HepG2 (cell line): Measurements from ENCODE around the gene RPS14. TPM values are rescaled to one million over a fixed set of nuclear protein-coding genes. Genes with fewer than 3 reads are reported as not detected.
A peak's percentile ranks its signal among the peaks of the same experiment; 100 is the strongest.

Experiments used
- ATAC-seq: fragments of 200-7000 bp; cut with Tn5 transposase; 3 replicates; pipeline ENCODE4 v1.9.1; 2020; ENCODE audit warnings: mild to moderate bottlenecking, moderate library complexity
- BruUV-seq: library from RNA; stranded (reverse); fragments of 400-500 nt; replicated peaks from 2 replicates; lab custom pipeline; 2021; lab: Mats Ljungman, UMichigan
- CTCF ChIA-PET: fragments of 300-600 bp; formaldehyde crosslinking; extraction: SDS; loops from one replicate; lab custom pipeline; 2021; ENCODE audit warnings: low total read pairs, inconsistent platforms, low intra/inter-chr PET ratio; lab: Yijun Ruan, JAX
- POLR2A ChIA-PET: fragments of 350-600 bp; sonication (Branson Sonifier 250); formaldehyde crosslinking; loops from one replicate; lab custom pipeline; 2020; ENCODE audit warnings: antibody characterized with exemption, inconsistent platforms; lab: Yijun Ruan, JAX
- DNase-seq: peaks from one replicate; pipeline ENCODE4 v3.0.0-alpha.2; 2015; ENCODE audit warnings: low spot score
- FAIRE-seq: peaks from 3 replicates; lab custom pipeline; 2011; peaks lifted over from hg19 to GRCh38; lab: Jason Lieb, UNC
- H2AFZ ChIP-seq: one replicate; pipeline ENCODE4 v1.6.1; 2011; ENCODE audit warnings: low read length, inconsistent platforms
- H3K27ac ChIP-seq: fragments of 300-600 bp; 3 replicates; pipeline ENCODE4 v1.8.0; 2011; ENCODE audit warnings: mixed run types, mild to moderate bottlenecking, mixed read lengths, low read length, inconsistent platforms; ENCODE audit not compliant: insufficient read depth; ENCODE audit errors: extremely low read length
- H3K27me3 ChIP-seq, 2 experiments: fragments of 200-600 bp in 1 of 2; 2 replicates in 1 of 2; 3 replicates in 1 of 2; pipeline versions ENCODE4 v1.6.0 to v1.8.0; 2011; ENCODE audit warnings: low read length in 2 of 2, mild to moderate bottlenecking in 2 of 2, moderate library complexity in 2 of 2, inconsistent platforms in 1 of 2; ENCODE audit not compliant: insufficient read depth in 2 of 2, control insufficient read depth in 1 of 2
- H3K36me3 ChIP-seq, 2 experiments: fragments of 200-600 bp in 1 of 2; replicated peaks in 1 of 2; 2 replicates in 1 of 2; 3 replicates in 1 of 2; pipeline versions ENCODE4 v1.5.1 to v1.8.0; 2011; ENCODE audit warnings: low read length in 2 of 2, inconsistent platforms in 1 of 2; ENCODE audit not compliant: insufficient read depth in 2 of 2, control insufficient read depth in 1 of 2
- H3K4me1 ChIP-seq: 2 replicates; pipeline ENCODE4 v1.5.1; 2012; ENCODE audit warnings: low read length, inconsistent platforms; ENCODE audit not compliant: insufficient read depth
- H3K4me2 ChIP-seq: 2 replicates; pipeline ENCODE4 v1.6.0; 2011; ENCODE audit warnings: low read depth, low read length, inconsistent platforms
- H3K4me3 ChIP-seq, 3 experiments: fragments of 200-600 bp in 1 of 3; sonication (generic), shearing (Covaris generic) in 1 of 3; replicated peaks in 1 of 3; 2 replicates each; pipeline ENCODE4 v1.5.1; 2011 to 2016; ENCODE audit warnings: low read length in 3 of 3, inconsistent platforms in 2 of 3, low read depth in 2 of 3, mild to moderate bottlenecking in 2 of 3, control low read depth in 1 of 3, mixed read lengths in 1 of 3; ENCODE audit not compliant: insufficient read depth in 1 of 3
- H3K79me2 ChIP-seq: one replicate; pipeline ENCODE4 v1.6.1; 2011; ENCODE audit warnings: low read length, inconsistent platforms; ENCODE audit not compliant: insufficient read depth
- H3K9ac ChIP-seq: 2 replicates; pipeline ENCODE4 v1.6.0; 2011; ENCODE audit warnings: mild to moderate bottlenecking, low read depth, low read length, inconsistent platforms; ENCODE audit not compliant: insufficient read depth
- H3K9me3 ChIP-seq: 2 replicates; pipeline ENCODE4 v1.5.1; 2012; ENCODE audit warnings: mild to moderate bottlenecking, low read length
- H4K20me1 ChIP-seq: 2 replicates; pipeline ENCODE4 v1.6.0; 2011; ENCODE audit warnings: inconsistent platforms, mild to moderate bottlenecking, low read length, moderate library complexity; ENCODE audit not compliant: insufficient read depth
- ARID4A ChIP-seq: sonication (generic); formaldehyde crosslinking; IDR thresholded peaks from 2 replicates; pipeline ENCODE4 v1.5.0; 2020; ENCODE audit warnings: mild to moderate bottlenecking, missing genetic modification reagents, borderline replicate concordance
- ELF1 ChIP-seq: sonication (generic); formaldehyde crosslinking; IDR thresholded peaks from 2 replicates; pipeline ENCODE4 v1.4.0; 2020; ENCODE audit warnings: missing genetic modification reagents
- ESRRA ChIP-seq: sonication (generic); formaldehyde crosslinking; IDR thresholded peaks from 2 replicates; pipeline ENCODE4 v1.5.1; 2020; ENCODE audit warnings: mild to moderate bottlenecking, low read depth, missing genetic modification reagents
- HBP1 ChIP-seq: IDR thresholded peaks from 2 replicates; pipeline ENCODE4 v1.6.1; 2016; ENCODE audit warnings: low read depth, control low read depth
- KAT8 ChIP-seq: IDR thresholded peaks from 2 replicates; pipeline ENCODE4 v1.6.1; 2016; ENCODE audit warnings: missing genetic modification reagents, missing compliant biosample characterization
- MTA1 ChIP-seq: sonication (generic); formaldehyde crosslinking; IDR thresholded peaks from 2 replicates; pipeline ENCODE4 v1.4.0; 2020; ENCODE audit warnings: missing genetic modification reagents, mild to moderate bottlenecking, borderline replicate concordance
- ZBTB33 ChIP-seq: sonication (generic); formaldehyde crosslinking; IDR thresholded peaks from 2 replicates; pipeline ENCODE4 v1.4.0; 2020; ENCODE audit warnings: missing genetic modification reagents
- ZC3H13 ChIP-seq: sonication (generic); formaldehyde crosslinking; IDR thresholded peaks from 2 replicates; pipeline ENCODE4 v1.8.1; 2023; ENCODE audit warnings: mild to moderate bottlenecking, missing genetic modification reagents, moderate library complexity
- ZFP62 ChIP-seq: sonication (generic); formaldehyde crosslinking; IDR thresholded peaks from 2 replicates; pipeline ENCODE4 v1.4.0; 2020; ENCODE audit warnings: missing genetic modification reagents
- ZNF274 ChIP-seq: sonication (generic); formaldehyde crosslinking; IDR thresholded peaks from 2 replicates; pipeline ENCODE4 v1.5.1; 2020; ENCODE audit warnings: mild to moderate bottlenecking, missing genetic modification reagents
- ZNF430 ChIP-seq: sonication (generic); formaldehyde crosslinking; IDR thresholded peaks from 2 replicates; pipeline ENCODE4 v1.9.0; 2021; ENCODE audit warnings: mild to moderate bottlenecking, missing genetic modification reagents
- ZNF629 ChIP-seq: sonication (generic); formaldehyde crosslinking; conservative IDR thresholded peaks from 2 replicates; pipeline ENCODE4 v1.5.0; 2020; ENCODE audit warnings: missing genetic modification reagents
- ZNF652 ChIP-seq: IDR thresholded peaks from 2 replicates; pipeline ENCODE4 v1.6.1; 2016; ENCODE audit warnings: low read depth, borderline replicate concordance
- ZNF678 ChIP-seq: sonication (generic); formaldehyde crosslinking; IDR thresholded peaks from 2 replicates; pipeline ENCODE4 v1.4.0; 2020; ENCODE audit warnings: mild to moderate bottlenecking, missing genetic modification reagents
- ZNF776 ChIP-seq: sonication (generic); formaldehyde crosslinking; IDR thresholded peaks from 2 replicates; pipeline ENCODE4 v1.4.0; 2020; ENCODE audit warnings: mild to moderate bottlenecking, missing genetic modification reagents
- WGBS: methylation state at CpG from one replicate; pipeline ENCODE4 v1.1.6; 2017; ENCODE audit warnings: low lambda C conversion rate; 5-methylcytosine and 5-hydroxymethylcytosine counted together
- in situ Hi-C: cut with HindIII; loops from 2 replicates; pipeline ENCODE4 v1.10.0; 2017; ENCODE audit warnings: low pct_unique_long_range_greater_than_20kb; ENCODE audit not compliant: extremely low pct_ligation_motif_present
- intact Hi-C: fragments of 100-400 bp; cut with micrococcal nuclease; formaldehyde crosslinking; loops from one replicate; pipeline ENCODE4 v1.10.0; 2022; ENCODE audit not compliant: unreplicated experiment
- polyA plus RNA-seq, 8 experiments: library from polyadenylated mRNA; depleted of rRNA in 3 of 8; stranded (reverse) in 7 of 8; unstranded in 1 of 8; fragments of >200 nt; fragmentation: Illumina TruSeq in 4 of 8; extraction: Trizol in 4 of 8; gene quantifications; 2 replicates each; pipeline versions ENCODE4 v1.2.1 to v1.2.3, GENCODE V29; 2011 to 2016; ENCODE audit warnings: low read depth in 4 of 8, missing spikeins in 1 of 8, mixed read lengths in 1 of 8; ENCODE audit not compliant: insufficient read depth in 1 of 8
- total RNA-seq, 5 experiments: library from RNA; depleted of rRNA; stranded (reverse); fragments of >200 nt; fragmentation: Illumina TruSeq; extraction: Trizol; gene quantifications; 2 replicates each; pipeline ENCODE4 v1.2.3, GENCODE V29; 2016; ENCODE audit warnings: low read depth in 1 of 5
- TF ChIP-seq, protein P1 (sequence below): IDR thresholded peaks from 2 replicates; pipeline ENCODE4 v1.6.1; 2016; ENCODE audit warnings: mild to moderate bottlenecking

RPS14 gene
- total and polyA plus RNA-seq, 2 of the 13 experiments (the other 11 are each of a cell fraction or from before 2014, with no cell fraction given) = 2,116 to 3,295 TPM

DNA sequence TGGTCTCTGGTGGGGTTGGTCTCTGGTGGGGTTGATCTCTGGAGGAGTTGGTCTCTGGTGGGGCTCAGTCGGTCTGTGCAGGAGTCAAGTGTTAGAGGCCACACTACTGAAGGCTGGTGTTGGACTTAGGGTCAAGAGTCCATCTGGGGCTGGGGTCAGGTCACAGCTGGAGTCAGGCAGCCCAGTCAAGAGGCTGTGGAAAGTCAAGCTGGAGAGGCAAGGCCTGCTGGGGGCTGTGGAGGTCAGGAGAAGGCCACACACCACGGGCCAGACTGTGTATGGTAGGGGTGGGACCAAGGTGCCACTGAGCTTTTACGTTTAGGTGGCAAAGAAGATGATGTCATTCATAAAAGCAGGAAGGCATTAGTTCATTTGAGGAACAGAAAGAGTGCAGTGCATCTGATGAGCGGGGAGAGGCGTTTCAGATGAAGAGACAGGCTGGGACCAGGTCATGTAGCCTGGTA is 20.1 kb downstream of the RPS14 start:
- CTCF ChIA-PET = no interaction called here
- in situ Hi-C loops = no loop called here
- peak overlapping the region; percentile 89 for H3K27ac ChIP-seq
- no peak overlapping the region for H2AFZ ChIP-seq
- ATAC-seq = 0 out of 3 replicates have a peak, but pooled peaks have one; percentile 2
- BruUV-seq = no TSS peak
- H3K27me3 ChIP-seq = no peaks in the 10 kb centered on the region; a peak in 1 of 5 replicates
- no peaks in the 10 kb centered on the region for H3K36me3 ChIP-seq
- FAIRE-seq = no peak
- peak overlapping the region; percentile 99 for H3K4me2 ChIP-seq
- POLR2A ChIA-PET = interaction anchor here (0.6 to 2.1 kb wide), 6 partner anchors 13 to 112 kb away, joined by 3 to 33 read pairs (median 6); partner anchors contain the start of genes CD74 and RPS14
- H3K9ac ChIP-seq = no peak overlapping the region
- no peaks in the 10 kb centered on the region for H3K9me3 ChIP-seq
- WGBS = 22% methylated on average over 4 of the region's 5 CpGs
- peak overlapping the region in 1 of 3 experiments; percentile 71; a peak in 1 of 6 replicates for H3K4me3 ChIP-seq
- DNase-seq = no peak
- intact Hi-C loops = loop anchor here (2.0 to 10.0 kb wide), 2 partner anchors 17 to 285 kb away; partner anchors contain the start of gene CD74
- H4K20me1 ChIP-seq = no peaks in the 10 kb centered on the region
- peaks cover 45% of the 10 kb centered on the region for H3K4me1 ChIP-seq
- H3K79me2 ChIP-seq = no peaks in the 10 kb centered on the region
- no peak for TF ChIP-seq ZNF430
- TF ChIP-seq ZNF776 (CRISPR knock-in tag) = no peak
- no peak for TF ChIP-seq ZBTB33 (CRISPR knock-in tag)
- TF ChIP-seq MTA1 (CRISPR knock-in tag) = peak; percentile 83; the same call in 1 of the 2 replicates
- TF ChIP-seq HBP1 (CRISPR knock-in tag) = no peak
- TF ChIP-seq ESRRA (CRISPR knock-in tag) = peak; percentile 67; the same call in 1 of the 2 replicates
- TF ChIP-seq ZNF629 (CRISPR knock-in tag) = no peak
- TF ChIP-seq ZNF678 (CRISPR knock-in tag) = no peak
- no peak for TF ChIP-seq KAT8
- no peak for TF ChIP-seq ZNF652 (CRISPR knock-in tag)
- TF ChIP-seq ZC3H13 (CRISPR knock-in tag) = no peak
- no peak for TF ChIP-seq ZNF274 (CRISPR knock-in tag)
- TF ChIP-seq ZFP62 (CRISPR knock-in tag) = no peak
- TF ChIP-seq ARID4A (CRISPR knock-in tag) = no peak
- TF ChIP-seq ELF1 (CRISPR knock-in tag) = no peak
- TF ChIP-seq, protein P1, sequence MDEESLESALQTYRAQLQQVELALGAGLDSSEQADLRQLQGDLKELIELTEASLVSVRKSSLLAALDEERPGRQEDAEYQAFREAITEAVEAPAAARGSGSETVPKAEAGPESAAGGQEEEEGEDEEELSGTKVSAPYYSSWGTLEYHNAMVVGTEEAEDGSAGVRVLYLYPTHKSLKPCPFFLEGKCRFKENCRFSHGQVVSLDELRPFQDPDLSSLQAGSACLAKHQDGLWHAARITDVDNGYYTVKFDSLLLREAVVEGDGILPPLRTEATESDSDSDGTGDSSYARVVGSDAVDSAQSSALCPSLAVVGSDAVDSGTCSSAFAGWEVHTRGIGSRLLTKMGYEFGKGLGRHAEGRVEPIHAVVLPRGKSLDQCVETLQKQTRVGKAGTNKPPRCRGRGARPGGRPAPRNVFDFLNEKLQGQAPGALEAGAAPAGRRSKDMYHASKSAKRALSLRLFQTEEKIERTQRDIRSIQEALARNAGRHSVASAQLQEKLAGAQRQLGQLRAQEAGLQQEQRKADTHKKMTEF (CRISPR knock-in tag) = no peak
